Activated CD4-positive, alpha-beta T cell treated with anti-CD3 and anti-CD28 coated beads, Interleukin-2, amount 50 U/mL, for 16 hours (primary cell): ENCODE results near the gene GABRR3.

Experiments
- DNase-seq: peaks from one replicate; pipeline ENCODE4 v3.0.0-alpha.2; 2020

Gene GABRR3

DNA sequence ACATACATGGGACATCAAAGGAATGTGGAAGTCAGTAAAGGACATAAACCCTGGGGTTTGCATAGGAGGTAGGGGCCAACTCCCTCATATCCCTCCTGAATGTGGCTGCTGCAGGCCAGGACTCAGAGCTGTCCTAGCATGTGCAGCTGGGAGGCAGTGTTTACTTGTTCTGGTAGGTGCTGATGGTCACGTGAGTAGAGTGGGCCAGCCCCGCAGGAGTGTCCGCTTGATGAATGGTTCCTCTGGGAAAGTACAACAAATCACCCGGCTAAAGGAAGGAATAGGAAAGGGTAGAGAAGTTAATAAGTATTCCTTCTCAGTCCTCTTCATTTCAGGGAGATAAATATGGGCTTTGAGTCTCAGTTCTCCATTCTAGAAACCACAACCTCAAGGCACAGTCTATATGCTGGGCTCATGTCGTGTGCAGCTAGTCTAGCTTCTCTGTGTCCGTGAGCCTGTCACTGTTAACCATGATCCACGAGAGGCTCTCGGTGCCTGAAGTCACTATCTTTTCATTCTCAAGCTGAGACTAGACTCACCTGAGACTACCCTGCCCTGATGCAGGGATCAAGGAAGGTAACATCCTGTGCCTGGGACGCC is 80.8 kb downstream of the GABRR3 start:
- DNase-seq = no peak

DNA sequence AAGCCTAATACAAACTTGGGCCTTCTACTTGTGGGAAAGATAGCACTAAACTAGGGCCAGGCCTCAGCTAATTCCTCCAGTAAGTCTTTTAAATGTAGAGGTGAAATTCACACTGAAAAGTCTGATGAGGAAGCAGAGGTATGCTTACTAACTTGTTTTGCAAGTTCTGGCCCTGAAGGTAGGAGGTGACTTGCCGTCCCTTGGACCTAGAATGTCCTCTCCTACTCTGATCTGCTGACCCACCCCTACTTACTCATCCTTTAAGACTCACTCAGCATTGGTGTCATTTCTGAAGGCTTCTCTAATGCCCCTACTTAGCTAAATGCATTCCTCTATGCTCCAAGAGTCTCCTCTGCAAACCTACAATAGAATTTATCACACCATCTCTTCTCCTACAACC is 82.2 kb downstream of the GABRR3 start:
- DNase-seq = no peak

DNA sequence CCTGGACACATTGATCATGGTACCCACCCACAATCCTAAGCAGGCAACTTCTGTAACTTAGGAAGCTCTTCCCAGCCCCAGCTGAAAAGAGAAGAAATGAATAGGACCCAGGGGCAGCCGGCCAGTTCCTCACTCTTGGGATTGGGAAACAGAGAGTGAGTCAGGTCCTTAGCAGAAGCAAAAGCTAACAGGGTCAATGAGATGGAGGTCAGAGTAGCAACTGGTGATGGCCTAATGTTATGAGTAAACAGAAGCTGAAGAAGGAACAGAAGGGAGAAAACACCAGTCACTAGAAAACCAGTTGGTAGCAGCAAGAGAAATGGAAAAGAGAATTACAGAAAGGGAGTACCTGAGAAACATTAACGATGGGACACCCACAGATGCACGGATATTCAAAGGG is 82.8 kb downstream of the GABRR3 start:
- no peak for DNase-seq

DNA sequence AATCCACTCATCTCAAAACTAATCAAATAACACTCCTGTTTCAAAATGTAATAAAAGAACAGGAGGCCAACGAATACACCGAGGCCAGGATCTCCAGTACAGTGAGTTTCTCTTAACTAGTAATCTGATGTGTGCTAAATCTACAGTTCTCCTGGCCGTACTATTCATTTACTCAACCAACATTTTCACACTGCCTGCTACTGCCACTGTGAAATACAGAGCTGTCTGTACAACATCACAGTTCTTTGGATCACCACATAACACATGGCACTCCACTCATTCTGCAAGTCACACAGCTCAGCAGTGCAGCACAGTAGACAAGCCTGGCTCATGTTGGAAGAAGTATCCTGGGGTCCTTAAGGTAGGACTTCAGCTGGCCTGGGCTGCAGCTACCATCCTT is 84.8 kb downstream of the GABRR3 start:
- DNase-seq = peak; percentile 35

DNA sequence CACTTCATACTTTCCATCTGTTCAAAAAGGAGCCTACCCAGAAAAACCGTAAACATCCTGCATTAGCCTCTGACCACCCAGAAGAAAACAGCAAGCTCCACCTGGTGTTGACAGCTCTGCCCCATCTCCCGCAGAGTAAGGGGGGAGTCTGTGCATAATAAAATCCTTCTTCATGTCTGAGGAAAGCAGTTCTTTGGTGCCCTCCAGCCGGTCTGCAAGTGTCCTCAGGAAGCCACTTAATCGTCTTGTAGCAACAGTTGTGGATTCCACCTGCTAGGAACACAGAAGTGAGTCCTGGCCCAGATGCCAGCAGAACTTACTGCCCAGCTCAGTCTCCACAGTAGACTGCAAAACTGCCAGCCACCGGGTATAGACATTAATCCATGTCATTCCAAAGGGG is 85.4 kb downstream of the GABRR3 start:
- no peak for DNase-seq

DNA sequence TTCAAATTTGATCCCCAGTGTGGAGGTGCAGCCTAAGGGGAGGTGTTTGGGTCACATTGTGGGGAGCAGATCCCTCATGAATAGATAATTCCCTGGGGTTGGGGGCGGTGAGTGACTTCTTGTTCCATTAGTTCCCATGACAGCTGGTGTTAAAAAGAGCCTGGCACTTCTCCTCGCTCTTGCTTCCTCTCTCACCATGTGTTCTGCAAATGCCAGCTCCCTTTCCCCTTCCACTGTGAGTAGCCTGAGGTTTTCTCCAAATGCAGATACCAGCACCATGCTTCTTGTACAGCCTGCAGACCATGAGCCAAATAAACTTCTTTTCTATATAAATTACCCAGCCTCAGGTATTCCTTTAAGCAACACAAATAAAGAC is 86.0 kb downstream of the GABRR3 start:
- no peak for DNase-seq

DNA sequence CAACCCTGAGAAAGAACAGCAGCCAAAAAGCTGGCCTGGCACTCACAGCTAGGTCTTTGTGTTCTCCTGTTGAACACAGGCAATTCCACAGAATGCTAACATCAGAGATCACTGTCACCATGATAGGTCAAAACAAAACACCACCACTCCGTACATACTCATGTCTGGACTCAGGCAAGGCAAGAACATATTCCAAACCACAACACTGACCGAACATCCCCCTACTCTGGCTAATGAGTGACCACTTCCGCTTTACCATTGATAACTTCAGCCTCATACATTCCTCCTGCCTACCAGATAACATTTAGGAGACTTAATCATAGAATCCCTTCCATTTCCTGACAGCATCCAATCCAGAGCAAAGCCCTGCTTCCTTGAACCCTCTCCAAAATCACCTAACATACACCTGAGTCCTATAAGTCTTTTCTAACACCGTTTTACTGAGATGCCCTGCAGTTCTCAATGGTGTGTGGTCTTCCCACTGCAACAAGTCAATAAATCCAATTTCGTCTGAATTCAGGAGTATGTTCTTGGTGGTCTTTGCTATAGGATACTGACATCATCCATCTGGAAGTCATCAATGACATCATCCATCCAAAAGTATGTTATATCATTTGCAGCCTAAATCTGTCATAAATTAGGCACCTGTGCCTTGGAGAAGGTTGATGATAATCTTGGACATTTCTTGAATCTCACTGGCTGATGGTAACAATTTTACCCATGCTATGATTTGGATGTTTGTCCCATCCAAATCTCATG is 86.6 kb downstream of the GABRR3 start:
- DNase-seq = no peak

DNA sequence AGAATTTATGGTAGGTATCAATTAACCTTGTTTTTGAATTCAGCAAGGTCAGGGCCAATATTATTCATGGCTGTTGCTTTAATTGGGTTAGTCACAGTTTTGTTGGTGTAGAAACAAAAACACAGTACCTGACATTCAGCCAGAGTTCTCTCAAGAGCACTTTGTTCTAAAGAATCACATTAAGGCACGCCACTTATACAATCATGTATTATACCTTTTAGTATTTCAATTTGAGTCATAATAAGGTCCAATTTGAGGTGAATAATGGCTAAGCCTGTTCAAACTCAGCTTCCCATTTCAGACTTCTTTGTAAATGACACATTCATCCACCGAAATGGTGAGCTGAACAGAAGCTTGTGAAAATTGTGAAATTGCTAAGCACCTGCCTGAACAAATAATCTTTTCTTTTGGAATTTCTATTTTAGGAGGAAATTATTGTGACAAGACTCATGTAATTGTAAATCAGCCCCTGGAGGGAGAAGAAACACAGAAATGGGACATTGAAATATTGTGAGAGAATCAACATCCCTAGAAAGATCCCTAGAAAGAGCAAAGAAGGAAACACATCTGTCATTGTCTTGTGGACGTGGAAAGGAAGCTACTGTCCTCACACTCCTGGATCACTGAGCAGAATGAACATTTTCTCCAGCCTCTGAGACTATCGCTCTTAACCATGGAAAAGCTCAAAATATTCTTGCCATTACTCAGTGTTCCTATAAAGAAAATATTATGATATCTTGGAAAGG is 92.1 kb downstream of the GABRR3 start:
- DNase-seq = peak; percentile 63

DNA sequence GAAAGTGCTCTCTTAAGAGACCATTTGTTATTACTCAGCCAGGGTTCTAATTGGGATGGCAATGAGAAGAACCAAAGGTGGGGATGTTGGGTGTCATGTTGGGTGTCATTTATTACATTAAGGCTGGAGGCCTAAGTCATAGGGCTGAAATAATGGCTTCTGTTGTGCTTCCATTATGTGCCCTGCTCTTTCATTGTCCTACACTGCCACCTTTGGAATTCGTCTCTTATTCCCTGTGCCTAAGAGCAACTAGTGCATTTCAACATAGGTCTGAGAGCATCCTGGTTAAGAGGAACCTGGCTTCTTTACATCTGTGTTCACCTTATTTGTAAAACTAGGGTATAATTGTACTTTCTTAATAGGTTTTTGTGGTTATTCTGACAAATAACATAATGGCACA is 95.1 kb downstream of the GABRR3 start:
- no peak for DNase-seq

DNA sequence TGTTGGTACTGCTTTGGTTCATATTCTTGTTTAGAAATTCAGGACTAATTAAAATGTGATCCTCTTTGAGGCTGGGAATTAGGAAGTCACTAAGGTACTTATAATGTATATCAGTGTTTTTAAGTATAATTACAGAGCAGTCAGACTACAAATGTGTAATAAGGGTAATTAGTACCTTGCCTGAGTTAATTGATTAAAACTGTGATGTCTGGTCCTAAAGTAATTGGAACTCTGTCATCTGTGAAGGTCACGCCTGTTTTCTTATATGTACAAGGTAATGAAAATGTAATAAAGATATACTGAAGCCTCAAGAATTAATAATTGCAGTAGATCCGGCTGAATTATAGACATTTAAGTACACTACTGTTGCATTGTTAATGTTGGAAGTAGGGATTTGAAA is 95.7 kb downstream of the GABRR3 start:
- DNase-seq = no peak

DNA sequence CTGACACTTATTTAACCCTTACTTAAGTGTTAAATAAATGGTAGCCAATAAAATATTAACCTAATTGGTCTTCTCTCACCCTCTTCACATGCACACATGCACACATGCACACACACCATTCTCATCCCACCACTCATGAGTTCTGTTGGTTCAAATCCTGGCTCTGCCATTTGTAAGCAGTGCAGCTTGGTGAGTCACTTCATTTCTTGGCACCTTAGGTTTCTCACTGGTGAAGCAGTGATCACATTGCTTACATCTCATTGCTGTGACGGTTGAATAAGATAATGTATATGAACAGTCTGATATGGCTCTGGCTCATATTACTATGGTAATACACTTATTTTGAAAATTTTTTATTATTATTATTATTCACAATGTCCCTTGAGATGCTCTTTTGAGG is 96.7 kb downstream of the GABRR3 start:
- DNase-seq = no peak

DNA sequence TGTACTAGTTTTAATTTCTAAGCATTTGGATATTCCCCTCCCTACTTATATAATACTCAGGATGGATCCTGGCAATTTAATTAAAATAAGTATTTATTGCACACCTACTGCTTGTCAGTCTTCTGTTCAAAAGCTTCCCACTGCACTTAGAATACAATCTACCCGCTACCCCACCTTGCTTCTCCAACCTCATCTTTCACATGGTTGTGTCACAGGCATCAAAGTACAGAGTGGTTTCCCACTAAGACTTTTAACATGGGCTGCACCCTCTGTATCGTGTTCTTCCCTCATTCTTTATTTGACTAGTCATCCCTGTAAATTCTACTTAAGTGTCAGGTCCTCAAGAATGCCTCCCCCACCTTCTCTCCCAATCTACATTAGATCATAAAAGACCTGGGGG is 97.9 kb downstream of the GABRR3 start:
- no peak for DNase-seq

DNA sequence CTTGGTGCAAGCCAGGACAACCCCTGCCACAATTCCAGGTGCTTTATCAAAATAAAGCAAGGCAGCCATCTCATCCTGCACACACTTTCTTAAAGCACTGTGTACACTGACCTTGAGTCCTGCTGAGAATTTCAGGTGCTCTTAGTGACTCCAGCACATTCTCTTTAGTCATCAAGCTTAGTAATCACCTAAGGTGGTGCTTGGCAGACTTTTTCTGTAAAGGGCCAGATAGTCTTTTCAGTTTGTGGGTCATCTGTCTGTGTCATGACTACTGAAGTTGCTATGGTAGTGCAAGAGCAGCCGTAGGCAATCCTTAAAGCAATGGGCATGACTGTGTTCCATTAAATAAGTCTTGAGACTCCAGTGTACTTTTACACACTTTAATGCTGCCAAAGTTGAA is 99.3 kb downstream of the GABRR3 start:
- DNase-seq = no peak
